Hepatocyte (in vitro differentiated cells): ENCODE measurements around the gene TM9SF2.

Source experiments
- CTCF ChIP-seq: fragments of 200-600 bp; sonication (generic); IDR thresholded peaks from 2 replicates; pipeline ENCODE4 v1.5.1; 2016; ENCODE audit warnings: antibody characterized with exemption, mild to moderate bottlenecking; ENCODE audit not compliant: poor library complexity
- EZH2 ChIP-seq: fragments of 200-600 bp; sonication (generic); IDR thresholded peaks from 2 replicates; pipeline ENCODE4 v1.6.1; 2016; ENCODE audit warnings: antibody characterized with exemption, mild to moderate bottlenecking, borderline replicate concordance
- EZH2phosphoT487 ChIP-seq: fragments of 200-600 bp; sonication (generic); IDR thresholded peaks from one replicate; pipeline ENCODE4 v1.6.1; 2018; ENCODE audit warnings: antibody characterized with exemption, mild to moderate bottlenecking, low read depth, moderate library complexity; ENCODE audit not compliant: unreplicated experiment, severe bottlenecking

- TF ChIP-seq EZH2 (no peak), EZH2phosphoT487 (no peak), CTCF (no peak)
Observed at GRCh38 chr13:99500839-99501183, 461 bp upstream of the TM9SF2 start.
